ENCODE measurements around the gene TBATA. TPM values are rescaled to one million over a fixed set of nuclear protein-coding genes. Genes with fewer than 3 reads are reported as not detected.

The TBATA gene
- total RNA-seq (2021) (not detected in 3 replicates), Bru-seq, nascent RNA (not detected)
- long read RNA-seq, experiment 1: 0 reads
- long read RNA-seq, experiment 2: 0 reads
- long read RNA-seq, experiment 3: 0 reads

DNA sequence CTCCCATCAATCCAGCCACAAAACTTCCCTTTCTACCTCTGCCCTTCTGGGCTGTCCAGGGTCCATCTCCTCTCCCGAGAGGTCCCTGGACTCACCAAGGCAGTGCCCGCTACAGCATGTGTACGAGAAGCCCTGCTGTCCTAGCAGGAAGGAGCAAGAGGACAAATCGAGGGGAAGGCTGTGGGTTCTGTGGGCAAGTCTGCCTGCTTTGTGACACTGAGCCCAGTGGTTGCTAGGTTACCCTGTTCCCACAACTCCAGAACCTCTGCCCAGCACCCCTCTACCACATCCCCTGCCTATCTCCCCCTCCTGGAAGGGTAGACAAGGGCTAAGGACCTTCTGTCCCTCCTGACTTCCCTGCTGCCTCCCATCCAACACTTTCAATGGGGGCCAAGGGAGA is at the start of gene TBATA:
TSS of gene TBATA (minus strand) at position 188 of the 400 bp plus-strand sequence. CDS start 1,998 bp downstream, outside the sequence.
- Mint-ChIP-seq H3K27me3 (ENCODE audit: low read depth) (no peaks in the 10 kb centered on the region), H3K9me3 (no peaks in the 10 kb centered on the region), H3K36me3 (no peaks in the 10 kb centered on the region), H3K27ac (no peak within 1 kb of the TSS), H3K4me3 (no peak within 1 kb of the TSS), H3K4me1 (no peaks in the 10 kb centered on the region)
- DNase-seq (ENCODE audit: low spot score) (no peak), ATAC-seq (no peak)
- ChIA-PET POLR2A (no interaction called here), CTCF (no interaction called here)
- TF ChIP-seq, protein P1, sequence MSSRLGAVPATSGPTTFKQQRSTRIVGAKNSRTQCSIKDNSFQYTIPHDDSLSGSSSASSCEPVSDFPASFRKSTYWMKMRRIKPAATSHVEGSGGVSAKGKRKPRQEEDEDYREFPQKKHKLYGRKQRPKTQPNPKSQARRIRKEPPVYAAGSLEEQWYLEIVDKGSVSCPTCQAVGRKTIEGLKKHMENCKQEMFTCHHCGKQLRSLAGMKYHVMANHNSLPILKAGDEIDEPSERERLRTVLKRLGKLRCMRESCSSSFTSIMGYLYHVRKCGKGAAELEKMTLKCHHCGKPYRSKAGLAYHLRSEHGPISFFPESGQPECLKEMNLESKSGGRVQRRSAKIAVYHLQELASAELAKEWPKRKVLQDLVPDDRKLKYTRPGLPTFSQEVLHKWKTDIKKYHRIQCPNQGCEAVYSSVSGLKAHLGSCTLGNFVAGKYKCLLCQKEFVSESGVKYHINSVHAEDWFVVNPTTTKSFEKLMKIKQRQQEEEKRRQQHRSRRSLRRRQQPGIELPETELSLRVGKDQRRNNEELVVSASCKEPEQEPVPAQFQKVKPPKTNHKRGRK (CRISPR knock-in tag; IDR thresholded peaks at IDR 0.05; ENCODE audit: borderline replicate concordance): no peak
- TF ChIP-seq SMAD4 (CRISPR knock-in tag; IDR thresholded peaks at IDR 0.05) (no peak), ZNF423 (CRISPR knock-in tag; IDR thresholded peaks at IDR 0.05) (no peak), EMX1 (CRISPR knock-in tag; IDR thresholded peaks at IDR 0.05) (no peak), ATF1 (CRISPR knock-in tag; IDR thresholded peaks at IDR 0.05) (no peak), CREB1 (CRISPR knock-in tag; IDR thresholded peaks at IDR 0.05) (no peak), ZNF317 (CRISPR knock-in tag; IDR thresholded peaks at IDR 0.05; ENCODE audit: borderline replicate concordance, low read depth) (no peak), TEAD1 (CRISPR knock-in tag; IDR thresholded peaks at IDR 0.05) (no peak)
- TF ChIP-seq, protein P2, sequence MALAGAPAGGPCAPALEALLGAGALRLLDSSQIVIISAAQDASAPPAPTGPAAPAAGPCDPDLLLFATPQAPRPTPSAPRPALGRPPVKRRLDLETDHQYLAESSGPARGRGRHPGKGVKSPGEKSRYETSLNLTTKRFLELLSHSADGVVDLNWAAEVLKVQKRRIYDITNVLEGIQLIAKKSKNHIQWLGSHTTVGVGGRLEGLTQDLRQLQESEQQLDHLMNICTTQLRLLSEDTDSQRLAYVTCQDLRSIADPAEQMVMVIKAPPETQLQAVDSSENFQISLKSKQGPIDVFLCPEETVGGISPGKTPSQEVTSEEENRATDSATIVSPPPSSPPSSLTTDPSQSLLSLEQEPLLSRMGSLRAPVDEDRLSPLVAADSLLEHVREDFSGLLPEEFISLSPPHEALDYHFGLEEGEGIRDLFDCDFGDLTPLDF (CRISPR knock-in tag; IDR thresholded peaks at IDR 0.05): no peak
- TF ChIP-seq, protein P3, sequence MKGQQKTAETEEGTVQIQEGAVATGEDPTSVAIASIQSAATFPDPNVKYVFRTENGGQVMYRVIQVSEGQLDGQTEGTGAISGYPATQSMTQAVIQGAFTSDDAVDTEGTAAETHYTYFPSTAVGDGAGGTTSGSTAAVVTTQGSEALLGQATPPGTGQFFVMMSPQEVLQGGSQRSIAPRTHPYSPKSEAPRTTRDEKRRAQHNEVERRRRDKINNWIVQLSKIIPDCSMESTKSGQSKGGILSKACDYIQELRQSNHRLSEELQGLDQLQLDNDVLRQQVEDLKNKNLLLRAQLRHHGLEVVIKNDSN (CRISPR knock-in tag; IDR thresholded peaks at IDR 0.05): no peak

DNA sequence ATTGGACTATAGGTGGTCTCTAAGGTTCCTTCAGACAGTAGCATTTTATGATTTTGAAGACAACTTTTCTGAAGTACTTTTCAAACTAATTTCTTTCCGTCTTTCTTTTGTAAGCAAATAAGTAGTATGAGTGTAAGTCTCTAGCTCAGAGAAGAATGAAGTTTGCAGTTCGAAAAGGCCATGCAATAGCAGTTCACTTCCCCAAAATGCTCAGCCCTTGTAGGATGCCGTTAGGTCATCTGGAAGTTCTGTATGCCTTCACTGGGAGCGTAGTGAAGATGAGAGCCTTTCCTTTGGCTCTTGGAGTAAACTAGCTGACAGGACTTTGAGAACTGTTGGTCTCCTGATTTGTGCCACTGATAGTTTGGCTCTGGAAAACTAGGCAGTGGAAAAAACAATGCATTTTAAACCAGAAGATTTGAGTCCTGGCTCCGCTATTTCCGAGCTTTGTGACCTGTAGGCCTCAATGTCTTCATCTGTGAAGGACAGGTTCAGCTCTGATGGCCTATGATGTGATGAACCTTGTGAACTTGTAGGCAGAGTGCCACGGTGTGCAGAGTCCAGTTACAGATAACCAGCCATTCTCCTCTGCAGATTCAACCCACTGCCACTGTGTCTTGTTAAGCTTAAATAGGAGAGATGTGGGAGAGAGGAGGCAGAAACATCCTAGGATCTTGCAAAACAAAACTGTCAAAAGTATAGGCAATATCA is 49.4 kb upstream of the TBATA start:
- no peak for DNase-seq (ENCODE audit: low spot score)
- Mint-ChIP-seq H3K9me3 (peaks cover 7% of the 10 kb centered on the region; the same call in 1 of the 2 replicates), H3K36me3 (peaks cover 29% of the 10 kb centered on the region), H3K27me3 (ENCODE audit: low read depth) (no peaks in the 10 kb centered on the region), H3K27ac (no peak overlapping the region), H3K4me1 (no peaks in the 10 kb centered on the region), H3K4me3 (no peak overlapping the region)
- POLR2A ChIA-PET: no interaction called here
- CTCF ChIA-PET: interaction anchor here (1.2 kb wide), 1 partner anchor 9 kb away, joined by 4 read pairs; no protein-coding TSS in a partner anchor
- ATAC-seq: no peak
- no peak for TF ChIP-seq NFYB (CRISPR knock-in tag; conservative IDR thresholded peaks at IDR 0.05; ENCODE audit: low read depth)
- no peak for TF ChIP-seq JAZF1 (CRISPR knock-in tag; IDR thresholded peaks at IDR 0.05)
- no peak for TF ChIP-seq RORB (CRISPR knock-in tag; IDR thresholded peaks at IDR 0.05)
- TF ChIP-seq NR3C1 (CRISPR knock-in tag; conservative IDR thresholded peaks at IDR 0.05; ENCODE audit: low read depth): no peak
- TF ChIP-seq FOXP1 (CRISPR knock-in tag; IDR thresholded peaks at IDR 0.05; ENCODE audit: borderline replicate concordance): no peak
- TF ChIP-seq ZNF416 (CRISPR knock-in tag; IDR thresholded peaks at IDR 0.05): no peak
- TF ChIP-seq CTCF (IDR thresholded peaks at IDR 0.05): no peak
- TF ChIP-seq FOXJ3 (CRISPR knock-in tag; IDR thresholded peaks at IDR 0.05; ENCODE audit: borderline replicate concordance): no peak
- TF ChIP-seq CREM (CRISPR knock-in tag; IDR thresholded peaks at IDR 0.05): no peak
- TF ChIP-seq ZBTB21 (CRISPR knock-in tag; IDR thresholded peaks at IDR 0.05; ENCODE audit: borderline replicate concordance): no peak
- no peak for TF ChIP-seq ZNF317 (CRISPR knock-in tag; IDR thresholded peaks at IDR 0.05; ENCODE audit: borderline replicate concordance, low read depth)
- no peak for TF ChIP-seq ZNF138 (CRISPR knock-in tag; conservative IDR thresholded peaks at IDR 0.05)
- TF ChIP-seq, protein P4, sequence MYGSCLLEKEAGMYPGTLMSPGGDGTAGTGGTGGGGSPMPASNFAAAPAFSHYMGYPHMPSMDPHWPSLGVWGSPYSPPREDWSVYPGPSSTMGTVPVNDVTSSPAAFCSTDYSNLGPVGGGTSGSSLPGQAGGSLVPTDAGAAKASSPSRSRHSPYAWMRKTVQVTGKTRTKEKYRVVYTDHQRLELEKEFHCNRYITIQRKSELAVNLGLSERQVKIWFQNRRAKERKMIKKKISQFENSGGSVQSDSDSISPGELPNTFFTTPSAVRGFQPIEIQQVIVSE (CRISPR knock-in tag; IDR thresholded peaks at IDR 0.05; ENCODE audit: borderline replicate concordance): no peak
- TF ChIP-seq, protein P5, sequence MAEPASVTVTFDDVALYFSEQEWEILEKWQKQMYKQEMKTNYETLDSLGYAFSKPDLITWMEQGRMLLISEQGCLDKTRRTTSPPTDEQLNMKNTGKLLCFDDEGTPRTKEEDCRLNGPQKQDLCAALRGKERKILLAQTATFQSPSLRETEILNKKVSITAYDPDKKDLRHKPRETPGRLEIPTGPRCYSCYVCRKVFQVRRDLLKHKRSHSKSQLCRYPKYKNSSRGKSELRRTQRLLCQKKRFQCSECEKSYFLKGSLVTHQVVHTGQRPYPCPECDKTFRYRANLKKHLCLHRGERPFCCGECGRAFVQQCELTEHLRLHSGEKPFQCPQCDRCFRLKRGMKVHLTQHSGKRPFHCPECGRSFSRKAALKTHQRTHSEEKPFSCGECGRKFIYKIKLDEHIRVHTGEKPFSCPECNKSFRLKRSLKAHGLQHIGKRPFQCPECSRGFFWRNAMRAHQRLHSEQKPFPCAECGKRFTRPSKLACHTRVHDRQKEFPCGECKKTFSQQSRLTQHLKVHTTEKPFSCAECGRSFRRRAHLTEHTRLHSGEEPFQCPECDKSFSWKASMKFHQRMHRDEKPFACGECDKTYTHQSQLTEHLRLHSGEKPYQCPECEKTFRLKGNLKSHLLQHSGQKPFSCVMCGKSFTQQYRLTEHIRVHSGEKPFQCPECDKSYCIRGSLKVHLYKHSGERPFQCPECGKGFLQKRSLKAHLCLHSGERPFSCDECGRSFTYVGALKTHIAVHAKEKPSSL (CRISPR knock-in tag; conservative IDR thresholded peaks at IDR 0.05): no peak
